Erythroblast (primary cell): ENCODE data around the gene CHD9.

Experiments
- DNase-seq, 2 experiments: peaks; one replicate each; lab custom pipeline; 2025; lab: John Stamatoyannopoulos, UW
- GATA1 ChIP-seq: IDR thresholded peaks from 2 replicates; pipeline ENCODE4 v1.6.1; 2011; ENCODE audit warnings: low read depth, mild to moderate bottlenecking, control low read depth, low read length, moderate library complexity
- POLR2A ChIP-seq: IDR thresholded peaks from 2 replicates; pipeline ENCODE4 v1.6.1; 2011; ENCODE audit warnings: mild to moderate bottlenecking, low read length

Gene CHD9

GRCh38 chr16:53355064-53355463 is 300.3 kb downstream of the CHD9 start:
- no peak for DNase-seq
- TF ChIP-seq POLR2A (no peak), GATA1 (no peak)

GRCh38 chr16:53356478-53357207 is 301.9 kb downstream of the CHD9 start:
- TF ChIP-seq POLR2A = no peak
- TF ChIP-seq GATA1 = no peak
- no peak for DNase-seq

GRCh38 chr16:53357208-53357586 is 302.4 kb downstream of the CHD9 start:
- TF ChIP-seq GATA1 (no peak), POLR2A (no peak)
- no peak for DNase-seq

- DNase-seq = no peak
- TF ChIP-seq GATA1 (no peak), POLR2A (no peak)
Measured at GRCh38 chr16:53357955-53358354, 303.2 kb downstream of the CHD9 start.

GRCh38 chr16:53358884-53359283 is 304.1 kb downstream of the CHD9 start:
- DNase-seq = no peak
- TF ChIP-seq POLR2A = no peak
- no peak for TF ChIP-seq GATA1

GRCh38 chr16:53369921-53370320 is 315.1 kb downstream of the CHD9 start:
- TF ChIP-seq GATA1 (no peak), POLR2A (no peak)
- DNase-seq = no peak

GRCh38 chr16:53370827-53371226 is 316.0 kb downstream of the CHD9 start:
- TF ChIP-seq POLR2A (no peak), GATA1 (no peak)
- DNase-seq = no peak

- TF ChIP-seq POLR2A (no peak), GATA1 (no peak)
- no peak for DNase-seq
Measured at GRCh38 chr16:53372992-53373871, 318.4 kb downstream of the CHD9 start.

- no peak for TF ChIP-seq POLR2A
- DNase-seq = no peak
Measured at GRCh38 chr16:53374800-53375199, 320.0 kb downstream of the CHD9 start.

GRCh38 chr16:53378138-53378537 is 323.3 kb downstream of the CHD9 start:
- no peak for TF ChIP-seq POLR2A
- TF ChIP-seq GATA1 = no peak
- DNase-seq = no peak
